ENCODE measurements around the gene SP6.

DNA sequence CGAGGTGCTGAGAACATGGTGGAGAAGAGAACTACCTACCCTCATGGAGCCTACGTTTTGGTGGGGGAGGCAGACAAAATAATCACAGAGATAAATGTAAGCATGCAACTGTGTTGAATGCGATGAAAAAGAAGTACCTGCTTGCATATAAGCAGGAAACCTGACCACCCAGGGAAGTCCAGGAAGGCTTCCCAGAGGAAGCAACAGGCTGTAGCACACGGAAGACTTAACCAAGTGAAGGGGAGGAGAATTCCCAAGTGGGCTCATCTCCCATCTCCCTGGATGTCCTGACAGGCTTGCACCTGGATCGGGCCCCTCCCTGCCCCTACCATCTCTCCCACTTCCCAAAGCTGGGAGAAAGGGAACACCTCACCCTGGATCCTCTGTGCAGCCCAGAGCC, 11.9 kb downstream of the SP6 start:
- TF ChIP-seq, protein P1, sequence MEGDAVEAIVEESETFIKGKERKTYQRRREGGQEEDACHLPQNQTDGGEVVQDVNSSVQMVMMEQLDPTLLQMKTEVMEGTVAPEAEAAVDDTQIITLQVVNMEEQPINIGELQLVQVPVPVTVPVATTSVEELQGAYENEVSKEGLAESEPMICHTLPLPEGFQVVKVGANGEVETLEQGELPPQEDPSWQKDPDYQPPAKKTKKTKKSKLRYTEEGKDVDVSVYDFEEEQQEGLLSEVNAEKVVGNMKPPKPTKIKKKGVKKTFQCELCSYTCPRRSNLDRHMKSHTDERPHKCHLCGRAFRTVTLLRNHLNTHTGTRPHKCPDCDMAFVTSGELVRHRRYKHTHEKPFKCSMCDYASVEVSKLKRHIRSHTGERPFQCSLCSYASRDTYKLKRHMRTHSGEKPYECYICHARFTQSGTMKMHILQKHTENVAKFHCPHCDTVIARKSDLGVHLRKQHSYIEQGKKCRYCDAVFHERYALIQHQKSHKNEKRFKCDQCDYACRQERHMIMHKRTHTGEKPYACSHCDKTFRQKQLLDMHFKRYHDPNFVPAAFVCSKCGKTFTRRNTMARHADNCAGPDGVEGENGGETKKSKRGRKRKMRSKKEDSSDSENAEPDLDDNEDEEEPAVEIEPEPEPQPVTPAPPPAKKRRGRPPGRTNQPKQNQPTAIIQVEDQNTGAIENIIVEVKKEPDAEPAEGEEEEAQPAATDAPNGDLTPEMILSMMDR (IDR thresholded peaks at IDR 0.05; ENCODE audit: insufficient read depth, low read length): no peak
- TF ChIP-seq, protein P2, sequence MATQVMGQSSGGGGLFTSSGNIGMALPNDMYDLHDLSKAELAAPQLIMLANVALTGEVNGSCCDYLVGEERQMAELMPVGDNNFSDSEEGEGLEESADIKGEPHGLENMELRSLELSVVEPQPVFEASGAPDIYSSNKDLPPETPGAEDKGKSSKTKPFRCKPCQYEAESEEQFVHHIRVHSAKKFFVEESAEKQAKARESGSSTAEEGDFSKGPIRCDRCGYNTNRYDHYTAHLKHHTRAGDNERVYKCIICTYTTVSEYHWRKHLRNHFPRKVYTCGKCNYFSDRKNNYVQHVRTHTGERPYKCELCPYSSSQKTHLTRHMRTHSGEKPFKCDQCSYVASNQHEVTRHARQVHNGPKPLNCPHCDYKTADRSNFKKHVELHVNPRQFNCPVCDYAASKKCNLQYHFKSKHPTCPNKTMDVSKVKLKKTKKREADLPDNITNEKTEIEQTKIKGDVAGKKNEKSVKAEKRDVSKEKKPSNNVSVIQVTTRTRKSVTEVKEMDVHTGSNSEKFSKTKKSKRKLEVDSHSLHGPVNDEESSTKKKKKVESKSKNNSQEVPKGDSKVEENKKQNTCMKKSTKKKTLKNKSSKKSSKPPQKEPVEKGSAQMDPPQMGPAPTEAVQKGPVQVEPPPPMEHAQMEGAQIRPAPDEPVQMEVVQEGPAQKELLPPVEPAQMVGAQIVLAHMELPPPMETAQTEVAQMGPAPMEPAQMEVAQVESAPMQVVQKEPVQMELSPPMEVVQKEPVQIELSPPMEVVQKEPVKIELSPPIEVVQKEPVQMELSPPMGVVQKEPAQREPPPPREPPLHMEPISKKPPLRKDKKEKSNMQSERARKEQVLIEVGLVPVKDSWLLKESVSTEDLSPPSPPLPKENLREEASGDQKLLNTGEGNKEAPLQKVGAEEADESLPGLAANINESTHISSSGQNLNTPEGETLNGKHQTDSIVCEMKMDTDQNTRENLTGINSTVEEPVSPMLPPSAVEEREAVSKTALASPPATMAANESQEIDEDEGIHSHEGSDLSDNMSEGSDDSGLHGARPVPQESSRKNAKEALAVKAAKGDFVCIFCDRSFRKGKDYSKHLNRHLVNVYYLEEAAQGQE (IDR thresholded peaks at IDR 0.05; ENCODE audit: insufficient replicate concordance, low read depth): no peak
- TF ChIP-seq GABPA (IDR thresholded peaks at IDR 0.05; ENCODE audit: low read depth): no peak
- TF ChIP-seq POLR2AphosphoS5 (IDR thresholded peaks at IDR 0.05; ENCODE audit: low read depth): no peak
